HG03025 (cell line): ENCODE measurements around the gene SRSF2.

Experiments
- ATAC-seq: cut with Tn5 transposase; IDR thresholded peaks from one replicate; pipeline ENCODE4 v1.9.1; 2021; ENCODE audit warnings: mild to moderate bottlenecking, moderate library complexity; ENCODE audit not compliant: unreplicated experiment, low FRiP score

SRSF2 gene

DNA sequence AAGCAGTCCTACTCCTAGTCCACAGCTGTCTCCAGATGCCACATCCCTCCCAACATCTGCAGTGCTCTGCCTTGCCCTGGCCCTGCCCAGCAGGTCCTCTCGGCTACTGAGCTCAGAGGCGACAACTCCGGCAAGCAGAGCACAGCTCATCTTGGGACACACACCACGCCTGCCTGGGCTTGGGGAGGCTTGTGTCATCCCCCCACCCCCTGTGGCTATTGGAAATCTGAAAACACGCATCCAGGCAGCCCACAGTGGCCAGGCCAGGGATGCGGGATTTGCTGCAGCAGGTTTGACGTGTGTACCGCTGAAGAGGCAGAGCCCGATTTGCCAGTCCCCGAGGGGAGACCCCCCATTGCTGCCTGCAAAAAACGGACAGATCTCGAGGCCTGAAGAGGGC is 51.8 kb downstream of the SRSF2 start:
- no peak for ATAC-seq

DNA sequence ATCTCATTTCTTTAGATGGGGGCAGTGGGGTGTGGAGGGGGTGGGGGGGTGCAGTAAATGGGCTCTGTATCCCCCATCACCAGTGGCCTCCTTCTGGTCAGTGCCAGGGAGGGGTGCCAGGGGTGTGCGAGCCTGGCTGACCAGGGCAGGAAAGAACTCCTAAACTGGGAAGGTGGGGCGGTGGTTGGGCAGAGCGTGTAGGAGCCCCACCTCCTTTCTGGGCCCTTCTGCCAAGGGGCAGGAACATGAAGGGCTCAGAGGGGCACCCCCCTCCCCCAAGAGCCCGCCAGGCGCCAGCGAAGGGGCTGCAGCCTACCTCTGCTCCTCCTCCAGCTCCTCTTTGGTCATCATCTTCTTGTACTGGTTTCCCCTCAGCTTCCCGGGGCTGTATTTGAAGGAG is 52.4 kb downstream of the SRSF2 start:
- no peak for ATAC-seq
